8988T (cell line): ENCODE results near the gene RASAL2.
"Not testable (repeated sequence)": the region's sequence is repeated elsewhere in the genome, so short reads cannot be mapped to it uniquely, and the experiment has no call there.

Experiments used
- DNase-seq: peaks from one replicate; pipeline ENCODE4 v3.0.0; 2011

RASAL2 gene

GRCh38 chr1:178353524-178353923 is 259.6 kb downstream of the RASAL2 start:
- DNase-seq, result no peak

- no peak for DNase-seq
Observed at GRCh38 chr1:178354816-178355215, 260.9 kb downstream of the RASAL2 start.

- DNase-seq, result no peak
Observed at GRCh38 chr1:178356299-178356698, 262.4 kb downstream of the RASAL2 start.

GRCh38 chr1:178358456-178358855 is 264.6 kb downstream of the RASAL2 start:
- no peak for DNase-seq

GRCh38 chr1:178360421-178360820 is 266.5 kb downstream of the RASAL2 start:
- no peak for DNase-seq

GRCh38 chr1:178361847-178362246 is 267.9 kb downstream of the RASAL2 start:
- DNase-seq, result no peak

GRCh38 chr1:178362747-178363146 is 268.8 kb downstream of the RASAL2 start:
- DNase-seq, result no peak

- DNase-seq, result no peak
Observed at GRCh38 chr1:178364782-178365181, 270.9 kb downstream of the RASAL2 start.

GRCh38 chr1:178367151-178367550 is 273.2 kb downstream of the RASAL2 start:
- no peak for DNase-seq

GRCh38 chr1:178368208-178368607 is 274.3 kb downstream of the RASAL2 start:
- no peak for DNase-seq

- no peak for DNase-seq
Observed at GRCh38 chr1:178371235-178371634, 277.3 kb downstream of the RASAL2 start.

GRCh38 chr1:178371933-178372388 is 278.1 kb downstream of the RASAL2 start:
- DNase-seq, result no peak

GRCh38 chr1:178374016-178374415 is 280.1 kb downstream of the RASAL2 start:
- DNase-seq, result no peak

- DNase-seq, result no peak
Observed at GRCh38 chr1:178376008-178376407, 282.1 kb downstream of the RASAL2 start.

- no peak for DNase-seq
Observed at GRCh38 chr1:178379807-178380206, 285.9 kb downstream of the RASAL2 start.

GRCh38 chr1:178382372-178382771 is 288.5 kb downstream of the RASAL2 start:
- DNase-seq, result no peak

GRCh38 chr1:178385662-178386061 is 291.8 kb downstream of the RASAL2 start:
- no peak for DNase-seq

GRCh38 chr1:178388418-178389145 is 294.7 kb downstream of the RASAL2 start:
- no peak for DNase-seq

GRCh38 chr1:178389441-178389840 is 295.5 kb downstream of the RASAL2 start:
- no peak for DNase-seq

GRCh38 chr1:178390280-178390679 is 296.4 kb downstream of the RASAL2 start:
- not testable (repeated sequence) for DNase-seq

- no peak for DNase-seq
Observed at GRCh38 chr1:178393370-178393769, 299.5 kb downstream of the RASAL2 start.

GRCh38 chr1:178396789-178397188 is 302.9 kb downstream of the RASAL2 start:
- no peak for DNase-seq

GRCh38 chr1:178397678-178398077 is 303.8 kb downstream of the RASAL2 start:
- DNase-seq, result no peak

- no peak for DNase-seq
Observed at GRCh38 chr1:178399177-178399728, 305.3 kb downstream of the RASAL2 start.

GRCh38 chr1:178405137-178405536 is 311.2 kb downstream of the RASAL2 start:
- no peak for DNase-seq
